ENCODE measurements around the gene TCEA3. TPM values are rescaled to one million over a fixed set of nuclear protein-coding genes. Genes with fewer than 3 reads are reported as not detected.

The TCEA3 gene
- total and polyA plus RNA-seq, 3 donors from 2014 or later = 10.8 to 14.7 (median 12.6) TPM

DNA sequence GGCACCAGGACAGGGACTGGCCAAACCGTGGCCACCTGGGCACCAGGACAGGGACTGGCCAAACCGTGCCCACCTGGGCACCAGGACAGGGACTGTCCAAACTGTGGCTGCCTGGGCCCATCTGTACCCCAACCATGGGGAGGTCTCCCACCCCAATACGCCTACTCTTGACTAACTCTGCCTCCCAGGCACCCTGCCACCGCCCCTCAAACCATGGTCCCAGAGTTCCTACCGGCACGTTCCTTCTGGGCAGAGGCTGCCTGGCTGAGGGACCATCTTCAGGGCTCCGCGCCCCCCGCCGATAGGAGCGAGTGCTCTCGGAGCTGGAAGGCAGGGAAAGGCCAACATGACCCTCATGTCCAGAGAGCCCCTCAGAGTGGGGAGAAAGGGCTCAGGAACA, 6.3 kb upstream of the TCEA3 start:
- H3K9me3 ChIP-seq = no peaks in the 10 kb centered on the region
- no peaks in the 10 kb centered on the region for H3K27me3 ChIP-seq
- no peaks in the 10 kb centered on the region for H3K4me1 ChIP-seq
- 96% methylated on average over 12 of the region's 12 CpGs; no CpG with 5 or more reads in 1 of the 2 donors for WGBS, 2 donors
- no peak overlapping the region for H3K4me3 ChIP-seq
- no peak overlapping the region for H3K27ac ChIP-seq
- no peak for DNase-seq
- intact Hi-C loops (cut with DNase I; ENCODE audit: low total_unique reads) = no loop called here
- H3K36me3 ChIP-seq (ENCODE audit: low read depth, missing control alignments) = no peaks in the 10 kb centered on the region
- TF ChIP-seq, protein P1, sequence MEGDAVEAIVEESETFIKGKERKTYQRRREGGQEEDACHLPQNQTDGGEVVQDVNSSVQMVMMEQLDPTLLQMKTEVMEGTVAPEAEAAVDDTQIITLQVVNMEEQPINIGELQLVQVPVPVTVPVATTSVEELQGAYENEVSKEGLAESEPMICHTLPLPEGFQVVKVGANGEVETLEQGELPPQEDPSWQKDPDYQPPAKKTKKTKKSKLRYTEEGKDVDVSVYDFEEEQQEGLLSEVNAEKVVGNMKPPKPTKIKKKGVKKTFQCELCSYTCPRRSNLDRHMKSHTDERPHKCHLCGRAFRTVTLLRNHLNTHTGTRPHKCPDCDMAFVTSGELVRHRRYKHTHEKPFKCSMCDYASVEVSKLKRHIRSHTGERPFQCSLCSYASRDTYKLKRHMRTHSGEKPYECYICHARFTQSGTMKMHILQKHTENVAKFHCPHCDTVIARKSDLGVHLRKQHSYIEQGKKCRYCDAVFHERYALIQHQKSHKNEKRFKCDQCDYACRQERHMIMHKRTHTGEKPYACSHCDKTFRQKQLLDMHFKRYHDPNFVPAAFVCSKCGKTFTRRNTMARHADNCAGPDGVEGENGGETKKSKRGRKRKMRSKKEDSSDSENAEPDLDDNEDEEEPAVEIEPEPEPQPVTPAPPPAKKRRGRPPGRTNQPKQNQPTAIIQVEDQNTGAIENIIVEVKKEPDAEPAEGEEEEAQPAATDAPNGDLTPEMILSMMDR (IDR thresholded peaks at IDR 0.05) = no peak
- no peak for TF ChIP-seq POLR2A (IDR thresholded peaks at IDR 0.05)

DNA sequence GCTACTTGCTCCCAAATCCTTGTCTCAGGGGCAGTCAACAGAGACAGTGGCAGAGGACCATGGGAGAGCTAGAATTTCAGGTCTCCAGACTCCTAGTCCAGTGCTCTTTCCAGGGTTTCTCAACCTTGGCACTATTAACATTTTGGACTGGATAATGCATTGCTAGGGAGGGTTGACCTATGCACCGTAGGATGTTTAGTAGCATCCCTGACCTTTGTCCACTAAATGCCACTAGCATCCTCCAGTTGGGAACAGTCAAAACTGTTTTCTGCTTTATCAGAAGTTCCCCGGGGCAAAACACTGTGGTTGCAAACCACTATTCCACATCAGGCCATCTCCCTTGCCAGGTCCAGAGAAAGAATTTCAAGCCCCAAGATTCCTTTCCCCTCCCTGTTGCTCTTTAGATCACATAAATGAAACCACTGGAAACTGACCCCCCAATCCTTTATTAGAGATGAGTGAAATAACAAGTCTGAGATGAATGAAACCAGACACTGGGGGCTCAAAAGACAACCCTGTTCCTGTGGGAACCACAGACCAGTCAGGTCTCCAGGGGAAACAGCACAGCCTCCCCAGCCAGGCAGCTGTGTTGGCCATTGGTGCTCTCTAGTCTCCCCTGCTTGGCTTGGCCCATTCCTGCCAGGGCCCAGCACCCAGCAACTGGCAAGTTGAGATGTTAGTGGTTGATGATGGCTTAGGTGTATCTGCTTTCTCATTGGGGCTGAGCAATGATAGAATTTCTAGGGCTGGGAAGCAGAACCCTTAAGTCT, 3.8 kb upstream of the TCEA3 start:
- WGBS, 2 donors = 60 to 67% methylated on average over 2 of the region's 2 CpGs
- Histone ChIP-seq H3K9me3 (no peaks in the 10 kb centered on the region), H3K4me1 (peaks cover 15% of the 10 kb centered on the region), H3K36me3 (ENCODE audit: low read depth, missing control alignments) (no peaks in the 10 kb centered on the region), H3K27ac (no peak overlapping the region), H3K4me3 (no peak overlapping the region), H3K27me3 (no peaks in the 10 kb centered on the region)
- TF ChIP-seq, protein P1 (IDR thresholded peaks at IDR 0.05) = no peak
- TF ChIP-seq POLR2A (IDR thresholded peaks at IDR 0.05) = no peak
- DNase-seq = no peak
- intact Hi-C loops (cut with DNase I; ENCODE audit: low total_unique reads) = no loop called here

DNA sequence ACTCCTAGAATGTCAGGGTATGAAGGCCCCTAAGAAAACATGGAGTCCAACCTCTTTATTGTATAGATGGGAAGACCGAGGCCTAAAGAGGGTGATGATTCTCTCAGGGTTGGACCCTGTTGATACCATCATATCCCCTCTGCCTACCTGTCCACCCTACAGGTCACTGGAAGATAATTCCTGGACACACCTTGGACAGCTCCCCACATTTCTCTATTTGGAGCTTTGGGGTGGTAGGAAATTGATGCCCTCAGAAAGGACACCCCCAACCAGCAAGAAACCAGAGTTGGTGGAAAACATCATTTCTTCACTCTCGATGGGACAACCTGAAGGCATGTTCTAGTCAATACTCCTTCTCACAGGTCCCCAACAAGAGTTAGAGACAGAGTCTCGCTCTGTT, 3.0 kb upstream of the TCEA3 start:
- intact Hi-C loops (cut with DNase I; ENCODE audit: low total_unique reads) = no loop called here
- WGBS, 2 donors = 96 to 98% methylated on average over 3 of the region's 3 CpGs
- H3K27me3 ChIP-seq = no peaks in the 10 kb centered on the region
- no peak for DNase-seq
- peaks cover 23% of the 10 kb centered on the region for H3K4me1 ChIP-seq
- TF ChIP-seq POLR2A (IDR thresholded peaks at IDR 0.05) = no peak
- TF ChIP-seq, protein P1 (IDR thresholded peaks at IDR 0.05) = no peak
- H3K9me3 ChIP-seq = no peaks in the 10 kb centered on the region
- H3K4me3 ChIP-seq = no peak overlapping the region
- no peaks in the 10 kb centered on the region for H3K36me3 ChIP-seq (ENCODE audit: low read depth, missing control alignments)
- H3K27ac ChIP-seq = no peak overlapping the region

DNA sequence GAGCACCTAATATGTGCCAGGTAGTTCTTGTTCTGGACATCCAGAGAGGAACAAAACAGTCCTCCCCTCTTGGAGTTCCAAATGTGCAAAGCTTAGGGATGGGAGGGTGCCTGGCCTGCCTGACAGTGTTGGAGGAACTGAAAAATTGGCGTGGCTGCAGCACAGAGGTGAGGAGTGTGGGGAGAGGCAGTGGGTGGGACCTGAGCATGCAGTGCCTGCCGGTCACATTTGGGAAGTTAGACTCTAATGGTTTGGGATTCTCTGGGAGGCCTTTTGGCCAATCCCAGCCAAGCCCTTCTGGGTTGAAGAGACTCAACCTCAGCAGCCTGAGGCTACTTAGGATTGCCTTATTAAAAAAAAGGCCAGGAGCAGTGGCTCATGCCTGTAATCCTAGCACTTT, 2.3 kb upstream of the TCEA3 start:
- 64 to 69% methylated on average over 2 of the region's 2 CpGs for WGBS, 2 donors
- Histone ChIP-seq H3K4me3 (no peak overlapping the region), H3K4me1 (peaks cover 30% of the 10 kb centered on the region), H3K27me3 (no peaks in the 10 kb centered on the region), H3K9me3 (no peaks in the 10 kb centered on the region), H3K27ac (no peak overlapping the region), H3K36me3 (ENCODE audit: low read depth, missing control alignments) (no peaks in the 10 kb centered on the region)
- no peak for TF ChIP-seq POLR2A (IDR thresholded peaks at IDR 0.05)
- TF ChIP-seq, protein P1 (IDR thresholded peaks at IDR 0.05) = no peak
- intact Hi-C loops (cut with DNase I; ENCODE audit: low total_unique reads) = no loop called here
- DNase-seq = no peak

DNA sequence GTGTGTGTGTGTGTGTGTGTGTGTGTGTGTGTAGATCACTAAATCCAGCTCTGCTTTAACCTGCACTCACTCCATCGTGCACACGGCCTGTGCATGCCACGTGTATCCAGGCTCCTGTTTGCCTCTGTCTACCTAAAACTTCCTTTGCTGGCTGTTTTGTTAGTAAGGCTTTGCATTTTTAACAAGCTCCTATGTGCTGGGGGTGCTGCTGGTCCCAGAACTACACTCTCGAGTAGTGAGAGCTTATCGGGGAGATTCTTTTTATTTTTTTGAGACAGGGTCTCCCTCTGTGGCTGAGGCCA, 596 bp upstream of the TCEA3 start:
- peaks cover 33% of the 10 kb centered on the region for H3K4me1 ChIP-seq
- H3K9me3 ChIP-seq = no peaks in the 10 kb centered on the region
- intact Hi-C loops (cut with DNase I; ENCODE audit: low total_unique reads) = no loop called here
- H3K36me3 ChIP-seq (ENCODE audit: low read depth, missing control alignments) = no peaks in the 10 kb centered on the region
- peak overlapping the region in 1 of 2 donors; percentile 60 for H3K27ac ChIP-seq
- H3K4me3 ChIP-seq = peak overlapping the region in 1 of 2 donors; percentile 41
- no peaks in the 10 kb centered on the region for H3K27me3 ChIP-seq
- TF ChIP-seq, protein P1 (IDR thresholded peaks at IDR 0.05) = no peak
- no peak for TF ChIP-seq POLR2A (IDR thresholded peaks at IDR 0.05)
- no peak for DNase-seq
- 10 to 19% methylated on average over 5 of the region's 5 CpGs for WGBS, 2 donors

Data from testis (tissue), 3 donors.